C4-2B (cell line): Measurements from ENCODE around the gene LIPJ.

Source experiments
- CTCF ChIP-seq: fragments of 450-650 bp; conservative IDR thresholded peaks from 2 replicates; pipeline ENCODE4 v1.5.1; 2017; ENCODE audit warnings: mild to moderate bottlenecking
- ZFX ChIP-seq: fragments of 450-650 bp; IDR thresholded peaks from 2 replicates; pipeline ENCODE4 v1.6.1; 2017

GRCh38 chr10:88546497-88546896 lies 40.1 kb upstream of the LIPJ start:
- TF ChIP-seq CTCF (no peak), ZFX (no peak)
